ENCODE results near the gene HAAO.
"Not testable (repeated sequence)": the region's sequence is repeated elsewhere in the genome, so short reads cannot be mapped to it uniquely, and the experiment has no call there.

Gene HAAO

DNA sequence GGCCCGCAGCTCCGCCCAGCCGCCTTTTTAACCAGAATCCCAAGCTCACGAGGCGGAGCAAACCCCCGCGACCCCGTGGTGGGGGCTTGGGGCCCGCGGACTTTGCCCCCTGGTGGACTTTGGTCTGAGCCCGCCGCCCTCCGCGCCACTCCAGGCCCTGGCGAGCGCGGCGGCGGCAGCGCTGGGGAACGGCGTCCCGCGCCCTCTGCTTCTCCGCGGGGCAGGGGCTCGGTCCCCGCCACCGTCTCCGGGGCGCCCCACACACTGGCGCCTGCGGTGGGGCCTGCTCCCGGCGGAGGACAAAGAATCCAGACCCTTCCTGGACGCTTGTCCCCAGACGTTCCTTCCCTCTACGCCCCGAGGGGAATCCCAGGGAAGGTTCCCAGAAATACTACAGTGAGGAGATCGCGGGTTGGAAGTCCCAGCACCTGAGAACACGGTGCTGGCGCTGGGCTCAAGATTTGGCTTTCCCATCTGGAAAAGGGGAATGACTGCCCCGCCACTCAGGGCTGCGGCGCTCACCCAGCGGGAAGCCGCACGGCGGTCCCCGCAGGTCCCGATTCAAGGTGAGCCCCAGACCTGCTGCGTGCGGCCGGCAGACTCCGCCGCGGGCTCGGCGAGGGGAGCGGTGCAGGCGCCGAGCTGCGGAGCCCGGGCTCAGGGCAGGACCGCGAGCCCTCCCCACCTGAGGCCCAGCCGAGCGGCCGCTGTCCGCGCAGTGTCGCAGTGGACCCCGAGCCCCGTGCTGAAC lies at the start of gene HAAO:
Gene HAAO (minus strand): TSS at position 1 of the 751 bp plus-strand sequence. CDS start 47 bp downstream, outside the sequence.
- no peak for DNase-seq

DNA sequence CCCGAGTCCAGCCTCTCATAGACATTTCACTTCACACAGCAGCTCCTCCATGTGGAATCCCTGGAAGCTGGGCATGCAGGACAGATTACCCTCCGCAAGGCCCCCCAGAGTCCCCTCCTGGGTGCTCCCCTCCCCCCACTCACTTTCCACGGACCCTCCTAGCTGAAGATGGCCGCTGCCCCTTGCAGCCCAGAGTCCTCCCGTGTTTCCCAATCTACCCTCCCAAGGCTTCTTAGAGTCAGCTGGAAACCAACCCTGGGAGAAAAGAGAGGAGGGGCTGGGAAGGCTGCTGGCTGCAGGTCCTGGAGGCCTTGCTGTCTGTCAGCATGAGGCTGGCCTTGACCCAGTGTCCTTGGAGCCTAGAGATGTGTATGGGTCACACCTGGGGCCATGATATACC lies 49.0 kb upstream of the HAAO start:
- DNase-seq: no peak

DNA sequence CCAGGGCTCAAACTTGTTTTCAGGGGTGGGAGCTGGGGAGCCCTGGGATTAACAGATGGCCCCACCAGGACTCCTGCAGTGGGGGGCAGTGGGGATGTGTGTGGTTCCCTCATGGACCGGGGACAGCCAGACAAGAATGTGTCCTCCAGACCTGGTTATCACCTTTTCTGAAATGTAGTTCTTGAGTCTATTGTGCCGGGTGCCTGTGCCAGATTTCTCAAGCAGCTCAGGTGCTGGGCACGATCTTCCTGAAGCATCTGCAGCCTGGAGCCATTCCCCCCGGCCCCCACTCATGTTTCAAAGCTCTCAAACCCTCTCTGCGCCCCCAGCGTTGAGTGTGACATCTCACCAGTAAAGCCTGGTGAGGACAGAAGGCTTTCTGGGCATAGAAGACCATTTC lies 48.4 kb upstream of the HAAO start:
- DNase-seq: no peak

DNA sequence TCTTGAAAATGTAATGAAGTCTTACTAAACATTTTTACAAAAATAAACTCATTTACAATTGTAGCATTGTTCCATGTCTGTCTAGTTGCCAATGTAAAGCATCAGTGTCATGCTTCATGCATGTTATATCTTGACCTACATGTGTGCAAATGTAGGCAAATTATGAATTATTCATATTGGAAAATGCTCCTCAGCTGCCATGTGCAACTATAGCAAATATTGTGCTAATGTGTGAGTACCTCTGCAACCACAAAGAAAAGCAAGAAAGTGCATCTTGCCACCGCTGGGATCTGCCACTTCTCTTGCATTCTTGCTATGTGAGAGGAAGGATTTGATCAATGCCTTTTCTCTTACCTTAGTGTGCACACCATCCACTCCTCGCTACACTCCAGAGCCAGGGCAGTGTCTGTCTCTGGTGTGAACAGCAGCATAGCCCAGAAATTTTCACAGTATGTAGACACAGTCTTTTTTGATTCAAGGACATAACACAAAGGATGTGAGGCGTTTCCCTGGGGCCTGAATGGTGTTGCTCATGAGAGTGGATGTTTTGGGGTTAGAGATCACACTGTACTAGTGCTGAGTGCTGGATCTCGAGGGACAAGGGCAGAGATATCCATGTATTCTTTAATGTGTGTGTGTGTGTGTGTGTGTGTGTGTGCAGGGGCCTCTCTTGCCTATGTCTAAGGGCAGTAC lies 47.6 kb upstream of the HAAO start:
- no peak for DNase-seq

DNA sequence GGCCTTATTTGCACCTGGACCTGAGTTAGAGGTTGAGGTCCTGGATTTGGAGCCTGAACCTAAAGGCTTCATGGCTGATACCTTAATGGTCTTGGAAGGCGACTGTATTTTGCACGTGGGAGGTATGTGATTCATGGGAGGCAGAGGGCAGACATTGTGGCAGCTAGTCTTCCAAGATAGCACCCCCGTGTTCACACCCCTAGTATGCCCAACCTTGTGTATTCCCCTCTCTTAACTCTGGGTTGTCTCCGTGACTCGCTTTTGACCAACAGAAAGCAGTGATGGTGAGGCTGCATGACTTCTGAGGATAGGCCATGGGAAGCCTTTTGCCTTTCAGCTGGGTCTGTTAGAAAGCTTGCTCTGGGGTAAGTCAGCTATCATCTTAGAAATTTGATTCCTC lies 45.8 kb upstream of the HAAO start:
- no peak for DNase-seq

DNA sequence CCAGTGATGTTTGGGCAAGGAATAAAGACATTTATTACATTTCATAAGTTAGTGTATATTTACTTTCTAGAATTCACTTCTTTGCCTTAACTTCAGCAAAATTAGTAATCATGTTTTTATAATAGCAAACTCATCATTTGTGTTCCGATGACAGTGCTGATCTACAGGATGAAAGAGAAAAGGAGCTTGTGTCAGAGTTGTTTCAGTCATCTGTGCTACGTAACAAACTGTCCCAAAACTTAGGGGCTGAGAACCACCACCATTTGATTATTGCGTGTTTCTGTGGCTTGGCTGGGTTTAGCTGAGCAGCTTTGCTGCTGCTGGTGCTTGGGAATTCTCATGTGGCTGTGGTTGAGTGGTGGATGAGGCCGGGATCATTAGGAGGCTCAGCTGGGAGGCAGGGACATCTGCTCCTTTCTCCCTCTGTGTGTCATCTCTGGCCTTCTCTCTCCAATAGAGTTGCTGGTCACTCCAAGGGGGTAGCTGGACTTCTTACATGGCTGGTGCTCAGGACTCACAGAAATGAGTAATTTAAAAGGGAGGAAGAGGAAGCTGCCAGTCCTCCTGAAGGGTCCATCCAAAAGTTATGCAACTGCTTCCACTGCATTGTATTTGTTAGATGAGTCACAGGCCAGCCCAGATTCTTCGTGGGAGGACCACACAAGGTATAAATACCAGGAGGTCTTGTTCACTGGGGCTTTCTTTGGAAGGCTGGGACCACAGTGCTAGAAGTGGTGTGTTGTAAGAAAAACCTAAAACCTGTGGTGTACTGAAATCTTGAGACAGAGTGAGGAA lies 43.4 kb upstream of the HAAO start:
- DNase-seq: no peak

DNA sequence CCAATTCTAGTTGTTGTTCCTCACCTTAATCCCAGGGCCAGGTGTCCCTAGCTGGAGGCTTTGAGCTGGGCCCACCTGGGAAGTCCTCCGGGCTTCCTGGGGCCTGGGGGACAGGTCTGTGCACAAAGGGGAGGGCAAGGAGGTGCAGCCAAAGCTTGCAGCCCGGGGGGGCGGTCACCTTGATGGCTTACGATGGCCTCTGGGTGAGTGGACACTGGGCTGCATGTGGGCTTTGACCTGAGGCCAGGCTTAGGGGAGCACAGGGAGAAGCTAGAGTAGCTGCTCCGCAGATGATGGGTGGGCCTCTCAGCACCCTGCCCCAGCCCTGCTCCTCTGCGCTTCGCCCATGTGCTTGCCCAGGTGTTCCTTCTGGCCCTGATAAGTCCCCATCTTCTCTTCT lies 41.8 kb upstream of the HAAO start:
- no peak for DNase-seq

DNA sequence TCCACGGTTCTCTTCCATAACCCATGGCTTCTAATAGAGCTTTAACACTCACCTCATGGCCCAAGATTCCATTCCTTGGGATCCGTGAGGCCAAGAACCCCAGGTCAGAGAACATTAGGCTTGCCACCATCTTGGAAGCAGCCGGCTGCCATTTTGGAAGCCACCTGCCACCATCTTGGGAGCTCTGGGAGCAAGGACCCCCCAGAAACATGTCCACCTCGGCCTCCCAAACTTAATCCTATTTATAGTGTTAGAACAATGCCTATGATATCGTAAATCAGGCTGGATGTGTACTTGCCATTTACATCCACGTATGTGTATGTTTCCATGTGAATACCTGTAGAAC lies 39.9 kb upstream of the HAAO start:
- no peak for DNase-seq

DNA sequence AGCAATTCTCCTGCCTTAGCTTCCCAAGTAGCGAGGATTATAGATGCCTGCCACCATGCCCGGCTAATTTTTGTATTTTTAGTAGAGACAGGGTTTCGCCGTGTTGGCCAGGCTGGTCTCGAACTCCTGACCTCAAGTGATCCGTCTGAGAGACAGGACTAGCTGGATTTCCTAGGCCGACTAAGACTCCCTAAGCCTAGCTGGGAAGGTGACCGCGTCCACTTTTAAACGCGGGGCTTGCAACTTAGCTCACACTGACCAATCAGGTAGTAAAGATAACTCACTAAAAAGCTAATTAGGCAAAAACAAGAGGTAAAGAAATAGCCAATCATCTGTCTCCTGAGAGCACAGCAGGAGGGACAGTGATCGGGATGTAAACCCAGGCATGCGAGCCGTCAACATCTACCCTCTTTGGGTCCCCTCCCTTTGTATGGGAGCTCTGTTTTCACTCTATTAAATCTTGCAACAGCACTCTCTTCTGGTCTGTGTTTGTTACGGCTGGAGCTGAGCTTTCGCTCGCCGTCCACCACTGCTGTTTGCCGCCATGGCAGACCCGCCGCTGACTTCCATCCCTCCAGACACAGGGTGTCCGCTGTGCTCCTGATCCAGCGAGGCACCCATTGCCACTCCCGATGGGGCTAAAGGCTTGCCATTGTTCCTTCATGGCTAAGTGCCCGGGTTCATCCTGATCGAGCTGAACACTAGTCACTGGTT lies 39.3 kb upstream of the HAAO start:
- not testable (repeated sequence) for DNase-seq

DNA sequence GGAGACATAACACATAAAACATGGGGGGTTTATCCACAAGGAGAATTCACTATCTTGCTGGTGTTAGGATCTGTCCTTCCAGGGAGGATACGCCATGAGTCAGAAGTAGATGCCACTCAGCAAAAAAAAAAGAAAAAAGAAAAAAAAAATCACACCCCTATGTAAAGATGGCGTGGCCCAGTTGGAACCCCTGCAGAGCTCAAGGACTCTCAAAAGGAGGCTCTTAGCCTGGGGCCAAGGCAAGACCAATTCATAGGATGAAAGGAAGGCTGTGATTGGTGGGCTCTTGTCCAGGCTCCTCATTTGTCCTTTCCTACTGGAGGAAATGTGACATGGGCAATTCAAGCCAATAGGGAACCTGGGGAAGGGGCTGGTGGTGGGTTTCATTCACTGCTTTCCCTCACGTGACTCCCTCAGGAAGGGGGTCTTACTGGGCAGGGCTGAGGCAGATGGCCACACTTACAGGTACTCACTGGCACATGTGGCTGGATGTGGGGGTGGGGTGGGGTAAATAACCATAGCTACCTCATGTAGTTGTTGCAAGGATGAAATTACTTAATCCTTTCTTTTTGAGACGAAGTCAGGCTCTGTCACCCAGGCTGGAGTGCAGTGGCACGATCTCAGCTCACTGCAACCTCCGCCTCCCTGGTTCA lies 38.7 kb upstream of the HAAO start:
- DNase-seq: no peak

DNA sequence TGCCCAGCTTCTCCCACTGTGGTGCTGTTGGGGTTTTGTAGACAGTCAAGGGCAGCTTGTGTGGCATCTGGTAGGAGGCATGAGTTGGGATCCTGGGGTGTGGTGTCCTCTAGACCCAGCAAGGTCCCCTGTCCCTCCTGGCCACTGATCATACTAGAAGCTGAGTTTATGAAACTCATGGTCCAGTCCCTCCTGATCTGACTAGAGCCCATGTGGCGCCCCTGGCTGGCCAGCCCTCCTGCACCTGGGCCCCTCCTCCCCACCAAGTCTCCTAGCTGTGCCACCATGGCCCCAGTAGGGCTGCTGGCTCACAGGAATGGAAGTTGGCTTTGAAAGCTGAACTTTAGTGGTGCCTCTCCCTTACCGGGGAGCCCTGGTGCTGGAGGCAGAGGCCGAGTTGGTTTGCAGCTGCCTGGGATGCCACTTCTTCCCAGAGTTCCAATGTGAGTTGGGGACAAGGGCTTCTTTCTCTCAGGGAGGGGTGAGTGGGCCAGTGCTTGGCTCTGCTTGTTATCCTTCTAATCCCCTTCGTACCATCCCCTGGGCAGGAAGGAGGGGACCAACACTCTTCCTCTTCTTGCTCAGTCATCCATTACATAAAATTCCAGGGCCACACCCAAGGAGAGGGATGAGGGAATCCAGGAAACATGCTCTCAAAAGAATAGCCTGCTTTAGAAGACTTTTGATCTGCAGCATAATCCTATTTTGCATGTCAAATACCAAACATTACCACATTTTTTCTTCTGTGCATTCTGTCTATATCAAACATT lies 37.5 kb upstream of the HAAO start:
- no peak for DNase-seq

DNA sequence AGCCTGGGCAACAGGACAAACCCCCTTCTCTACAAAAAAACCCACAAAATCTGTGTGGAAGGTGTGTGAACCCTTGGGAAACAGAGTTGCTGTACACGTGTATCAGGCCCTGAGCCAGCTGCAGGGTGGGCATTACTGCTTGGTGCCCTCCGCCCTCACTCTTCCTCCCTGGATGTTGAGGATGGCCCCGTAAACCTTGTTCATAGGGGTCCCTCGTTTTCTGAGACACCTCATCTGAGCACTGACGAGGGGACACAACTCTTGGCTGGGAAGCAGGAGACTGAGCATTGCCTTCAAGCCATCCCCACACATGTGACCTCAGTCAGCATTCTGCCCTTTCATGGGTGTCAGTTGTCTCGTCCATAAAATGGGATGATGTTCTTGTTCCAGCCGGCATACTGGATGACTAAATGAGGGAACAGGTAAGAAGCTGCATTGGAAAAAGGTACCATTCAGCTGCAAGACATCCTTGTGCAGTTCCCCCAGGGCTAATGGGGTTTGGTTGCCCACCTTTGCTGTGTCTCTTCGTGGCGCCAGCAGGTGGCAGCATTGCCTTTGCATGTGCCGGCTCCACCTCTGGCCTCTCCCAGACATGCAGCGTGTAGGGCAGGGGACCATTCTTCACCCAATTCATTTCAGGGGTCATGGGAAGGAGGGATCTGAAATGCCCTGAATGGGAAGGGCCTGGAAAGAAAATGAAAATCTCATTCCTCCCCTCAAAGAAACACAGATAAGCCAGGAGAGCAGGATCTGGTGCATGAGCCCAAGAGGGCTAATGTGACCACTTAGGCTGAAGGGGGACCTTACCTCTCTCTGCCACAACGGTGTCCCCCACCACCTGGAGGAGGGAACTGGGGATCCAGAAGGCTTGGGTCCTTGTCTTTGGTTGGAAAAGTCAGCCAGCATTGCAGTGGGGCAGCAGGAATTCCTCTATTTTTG lies 36.4 kb upstream of the HAAO start:
- peak; percentile 38 for DNase-seq

DNA sequence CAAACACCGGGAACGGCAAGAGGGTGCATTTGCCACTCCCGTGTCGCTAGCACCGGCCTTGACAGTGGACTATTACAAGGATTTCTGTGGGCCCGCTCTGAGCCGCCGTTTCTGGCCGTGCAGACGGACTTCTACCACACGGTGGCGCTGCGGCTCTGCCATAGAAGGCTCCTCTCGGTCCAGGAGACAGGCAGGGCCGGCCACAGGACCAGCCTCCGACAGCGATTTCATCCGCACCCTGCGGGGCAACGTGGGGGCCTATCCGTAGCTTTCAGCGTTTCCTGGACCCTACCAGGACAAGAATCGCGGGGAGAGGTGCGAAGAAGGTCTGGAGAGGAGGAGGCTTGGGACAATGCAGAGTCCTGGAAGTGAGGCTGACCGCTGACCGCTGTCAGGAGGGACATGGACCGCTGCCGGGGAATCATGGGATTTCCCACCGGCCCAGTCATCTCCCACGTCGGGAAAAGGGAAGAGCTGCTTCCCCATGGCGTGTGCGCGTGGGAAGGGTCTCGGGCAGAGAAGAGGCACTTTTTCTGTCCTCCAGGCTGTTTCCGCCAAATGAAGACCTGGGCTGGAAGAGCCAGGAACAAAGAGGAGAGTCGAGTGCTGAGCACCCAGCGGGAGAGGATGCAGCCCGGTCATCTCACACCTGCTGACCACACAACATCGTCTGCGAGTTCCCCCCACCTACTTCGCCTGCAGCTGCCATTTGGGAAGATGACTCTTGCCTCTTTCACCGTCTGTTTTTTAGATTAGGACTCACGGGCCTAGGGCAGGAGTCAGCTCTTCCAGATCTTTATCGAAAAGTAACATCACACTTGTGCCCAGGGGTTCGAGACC lies 35.5 kb upstream of the HAAO start:
- DNase-seq: peak; percentile 59

DNA sequence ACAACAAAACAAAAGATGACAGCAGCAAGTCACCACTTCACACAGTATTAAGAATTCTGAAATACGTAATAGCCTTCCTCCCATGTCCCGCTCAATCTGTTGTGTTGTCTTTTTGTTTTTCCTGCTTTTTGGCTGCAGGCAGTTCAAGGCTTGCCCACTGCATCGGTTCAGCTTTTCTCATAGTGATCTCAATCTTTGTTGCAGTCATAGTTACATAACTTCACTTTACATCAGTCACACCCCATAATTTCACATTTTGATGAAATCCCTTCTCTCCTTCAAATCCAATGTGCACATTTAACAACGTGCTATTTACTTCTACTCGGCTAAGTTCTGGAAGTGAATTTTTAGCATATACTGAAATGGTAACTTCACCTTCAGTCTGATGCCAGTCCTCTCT lies 33.8 kb upstream of the HAAO start:
- no peak for DNase-seq

DNA sequence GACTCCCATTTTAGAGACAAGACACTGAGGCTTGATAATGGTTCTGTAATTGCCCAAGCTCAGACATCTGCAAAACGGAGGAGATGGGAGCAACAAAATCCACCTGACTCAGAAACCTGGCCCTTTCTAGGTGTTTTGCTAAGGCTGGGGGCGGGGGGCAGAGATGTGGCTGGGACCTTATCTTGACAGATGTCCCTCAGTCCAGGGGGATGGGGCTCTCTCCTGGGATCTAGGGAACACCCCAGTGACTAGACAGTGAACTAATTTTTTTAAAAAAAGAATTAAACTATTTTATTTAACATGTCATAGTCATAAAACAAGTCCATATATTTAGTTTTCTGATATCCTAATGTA lies 32.0 kb upstream of the HAAO start:
- DNase-seq: no peak

DNA sequence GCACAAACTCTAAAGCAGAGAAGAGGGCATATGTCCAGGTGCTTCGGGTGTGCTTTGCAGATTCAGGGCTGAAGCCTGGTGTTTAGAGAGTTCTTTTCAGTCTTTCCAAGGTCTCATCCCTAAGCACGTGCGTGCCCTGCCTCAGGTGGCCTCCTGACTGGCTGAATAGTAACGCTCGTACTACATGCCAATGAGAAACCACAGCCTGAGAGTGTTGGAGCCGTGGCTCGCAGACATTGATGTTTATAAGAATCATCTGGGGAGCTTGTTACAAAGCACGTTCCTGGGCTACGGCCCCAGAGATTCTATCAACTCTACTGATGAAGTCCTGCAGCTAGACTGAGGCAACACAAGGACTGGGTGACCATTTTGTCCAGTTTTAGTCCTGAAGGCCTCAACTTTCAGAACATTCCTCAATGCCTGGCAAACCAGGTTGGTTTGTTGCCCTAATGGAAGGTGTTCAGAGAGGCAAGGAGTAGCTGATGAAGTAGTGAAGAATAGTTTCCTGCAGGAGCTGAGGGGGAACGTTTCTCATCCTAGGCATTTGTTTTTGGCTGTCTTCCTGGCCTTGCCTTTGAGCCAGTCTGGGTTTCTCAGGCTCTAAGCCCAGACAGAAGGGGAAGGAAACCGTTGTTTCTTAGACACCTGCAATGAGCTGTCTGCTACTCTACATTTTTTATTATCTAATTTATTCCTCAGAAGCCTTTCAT lies 31.5 kb upstream of the HAAO start:
- no peak for DNase-seq

DNA sequence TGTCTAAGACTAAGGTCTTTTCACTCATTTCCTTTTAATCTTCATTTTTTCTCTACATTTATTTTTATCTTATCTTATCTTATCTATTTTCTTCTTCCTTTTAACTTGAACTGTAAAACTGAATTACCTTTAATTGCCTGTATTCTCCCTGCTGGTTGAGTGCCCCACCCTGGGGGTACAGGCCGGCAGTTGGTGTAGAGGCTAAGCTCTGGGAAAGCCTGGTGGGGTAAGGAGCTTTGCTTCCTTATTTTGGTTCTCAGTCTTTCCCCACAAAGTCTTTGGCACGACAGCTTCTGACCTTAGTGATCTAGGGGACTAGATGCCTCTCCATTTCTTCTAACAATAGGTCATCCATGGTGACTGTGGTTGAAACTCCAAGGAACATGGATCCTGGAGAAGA lies 26.8 kb upstream of the HAAO start:
- no peak for DNase-seq

DNA sequence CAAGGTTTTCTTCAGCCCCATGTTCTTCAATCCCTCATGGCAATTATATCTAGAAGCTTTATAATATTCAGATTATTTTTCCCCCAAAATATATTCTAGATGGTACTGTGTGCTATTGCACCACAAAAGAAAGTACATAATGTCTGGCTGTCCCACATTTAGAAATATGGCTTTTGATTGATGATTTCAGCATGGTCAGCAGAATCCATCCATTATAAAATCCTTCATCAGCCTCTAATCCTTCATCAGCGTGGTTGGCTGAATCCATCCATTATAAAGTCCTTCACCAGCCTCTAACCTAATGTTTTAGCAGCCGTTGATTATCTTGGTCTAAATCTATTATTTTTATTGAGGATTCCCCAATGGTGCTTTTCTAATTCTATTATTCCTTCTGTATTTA lies 23.3 kb upstream of the HAAO start:
- DNase-seq: no peak

DNA sequence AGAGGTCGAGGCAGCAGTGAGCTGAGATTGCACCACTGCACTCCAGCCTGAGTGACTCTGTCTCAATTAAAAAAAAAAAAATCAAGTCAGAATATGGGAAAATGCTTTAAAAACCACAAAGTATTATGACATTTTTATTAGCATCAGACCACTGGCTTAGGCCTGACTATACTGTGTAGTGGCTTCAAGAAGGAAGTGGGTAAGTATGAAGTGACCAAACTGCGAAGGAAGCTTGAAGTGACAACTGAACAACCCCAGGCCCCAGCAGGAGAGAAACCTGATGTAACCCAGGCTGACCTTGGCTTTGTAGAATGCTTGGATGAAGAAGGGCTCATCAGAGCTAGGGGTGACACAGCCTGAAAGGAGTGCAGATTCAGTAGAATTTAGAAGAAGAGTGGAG lies 21.4 kb upstream of the HAAO start:
- DNase-seq: peak; percentile 50
